ENCODE measurements around the gene DAPK1.
"Not testable (repeated sequence)": the region's sequence is repeated elsewhere in the genome, so short reads cannot be mapped to it uniquely, and the experiment has no call there.

DAPK1 gene

DNA sequence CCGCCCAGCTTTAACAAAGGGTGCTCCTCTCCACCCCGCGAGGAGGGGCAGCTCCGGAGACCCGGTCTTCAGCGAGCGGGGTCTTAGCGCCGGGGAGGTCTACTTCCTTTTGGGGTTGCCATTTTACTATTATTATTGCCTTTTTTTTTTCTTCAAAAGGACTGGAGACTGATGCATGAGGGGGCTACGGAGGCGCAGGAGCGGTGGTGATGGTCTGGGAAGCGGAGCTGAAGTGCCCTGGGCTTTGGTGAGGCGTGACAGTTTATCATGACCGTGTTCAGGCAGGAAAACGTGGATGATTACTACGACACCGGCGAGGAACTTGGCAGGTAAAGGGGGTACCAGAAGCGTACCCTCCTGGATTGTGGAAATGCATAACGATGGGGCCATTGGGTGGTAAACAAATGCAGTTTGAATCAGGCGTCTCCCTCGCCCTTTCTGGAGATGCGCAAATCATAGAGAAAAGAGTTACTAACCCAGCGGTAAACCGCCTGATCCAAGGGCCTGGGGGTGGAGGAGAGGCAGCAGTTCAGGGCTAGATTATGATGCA, 1.2 kb downstream of the DAPK1 start:
- no peak for DNase-seq

- no peak for DNase-seq
Measured at GRCh38 chr9:87499424-87500017, 1.9 kb downstream of the DAPK1 start.

DNA sequence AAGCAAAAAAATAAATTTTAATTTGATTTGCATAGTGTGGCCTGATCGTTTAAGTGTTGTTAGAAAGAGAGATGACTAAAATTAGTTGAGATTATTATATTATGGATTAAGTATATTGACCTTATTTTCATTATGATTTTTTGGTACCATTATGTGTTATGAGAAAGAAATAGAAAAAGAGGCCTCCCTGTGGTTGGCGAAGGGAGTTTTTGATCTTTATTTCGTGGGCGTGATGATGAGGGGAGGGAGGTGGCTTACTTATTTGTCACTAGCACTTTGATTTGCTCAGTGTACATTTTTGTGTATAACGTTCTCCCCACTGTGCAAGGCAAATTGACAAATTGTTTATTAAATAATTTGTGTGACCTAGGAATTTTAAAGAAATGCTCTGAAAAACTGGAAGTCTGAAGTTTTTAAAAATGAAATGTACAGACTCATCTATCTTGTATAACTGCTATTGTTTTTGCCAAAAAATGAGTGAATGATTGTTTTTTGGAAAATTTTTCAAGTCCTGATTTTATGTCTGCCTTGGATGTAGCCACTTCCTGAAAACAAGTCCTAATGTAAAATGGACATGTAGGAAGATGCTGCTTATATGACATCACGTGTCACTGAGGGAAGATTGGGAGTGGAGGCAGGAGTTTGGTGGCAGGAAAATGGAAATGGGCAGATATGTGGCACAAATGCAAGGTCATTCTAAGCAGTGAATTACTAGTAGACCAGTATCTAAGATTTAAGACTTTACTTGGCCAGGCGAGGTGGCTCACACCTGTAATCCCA, 3.0 kb downstream of the DAPK1 start:
- no peak for DNase-seq

- DNase-seq, result not testable (repeated sequence)
Measured at GRCh38 chr9:87501271-87501656, 3.6 kb downstream of the DAPK1 start.

DNA sequence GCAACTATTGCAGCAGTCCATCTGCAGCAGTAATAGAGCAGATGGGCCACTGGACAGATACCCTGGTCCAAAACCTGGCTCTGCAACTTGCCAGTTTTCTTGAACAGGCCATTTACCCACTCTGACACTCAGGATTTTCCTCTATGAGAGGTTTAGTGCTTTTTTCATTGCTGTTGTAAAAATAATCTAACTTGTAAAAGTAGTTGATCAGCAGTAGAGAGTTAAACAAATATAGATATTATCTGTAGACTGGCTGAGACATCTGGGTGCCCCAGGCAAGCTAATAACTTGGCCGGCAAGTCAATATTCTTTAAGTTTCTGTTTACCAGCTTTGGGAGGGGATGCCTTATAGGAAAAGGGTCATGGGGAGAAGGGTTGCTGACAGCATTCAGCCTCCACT, 4.1 kb downstream of the DAPK1 start:
- DNase-seq, result no peak

GRCh38 chr9:87502391-87503221, 4.9 kb downstream of the DAPK1 start:
- DNase-seq, result no peak

GRCh38 chr9:87503430-87503829, 5.8 kb downstream of the DAPK1 start:
- no peak for DNase-seq

DNA sequence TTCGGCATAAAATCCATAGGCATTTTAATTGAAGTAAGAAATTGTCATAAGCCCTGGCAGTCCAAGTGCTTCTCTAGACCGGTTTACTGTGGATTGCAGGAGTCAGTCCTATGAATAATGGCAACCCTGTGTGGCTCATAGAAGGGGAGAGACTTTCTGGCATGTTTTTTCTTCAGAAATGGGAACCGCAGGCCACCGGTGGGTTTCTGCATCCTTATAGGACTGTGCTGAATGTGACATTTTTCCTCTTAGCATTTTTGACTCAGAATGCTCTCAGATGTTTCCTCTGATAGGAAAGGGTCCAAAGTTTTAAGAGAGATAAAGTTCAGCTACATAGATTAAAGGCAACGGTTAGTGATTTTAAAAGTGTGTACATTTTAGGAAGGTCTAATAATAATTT, 6.3 kb downstream of the DAPK1 start:
- no peak for DNase-seq

GRCh38 chr9:87504938-87505337, 7.3 kb downstream of the DAPK1 start:
- DNase-seq, result no peak

DNA sequence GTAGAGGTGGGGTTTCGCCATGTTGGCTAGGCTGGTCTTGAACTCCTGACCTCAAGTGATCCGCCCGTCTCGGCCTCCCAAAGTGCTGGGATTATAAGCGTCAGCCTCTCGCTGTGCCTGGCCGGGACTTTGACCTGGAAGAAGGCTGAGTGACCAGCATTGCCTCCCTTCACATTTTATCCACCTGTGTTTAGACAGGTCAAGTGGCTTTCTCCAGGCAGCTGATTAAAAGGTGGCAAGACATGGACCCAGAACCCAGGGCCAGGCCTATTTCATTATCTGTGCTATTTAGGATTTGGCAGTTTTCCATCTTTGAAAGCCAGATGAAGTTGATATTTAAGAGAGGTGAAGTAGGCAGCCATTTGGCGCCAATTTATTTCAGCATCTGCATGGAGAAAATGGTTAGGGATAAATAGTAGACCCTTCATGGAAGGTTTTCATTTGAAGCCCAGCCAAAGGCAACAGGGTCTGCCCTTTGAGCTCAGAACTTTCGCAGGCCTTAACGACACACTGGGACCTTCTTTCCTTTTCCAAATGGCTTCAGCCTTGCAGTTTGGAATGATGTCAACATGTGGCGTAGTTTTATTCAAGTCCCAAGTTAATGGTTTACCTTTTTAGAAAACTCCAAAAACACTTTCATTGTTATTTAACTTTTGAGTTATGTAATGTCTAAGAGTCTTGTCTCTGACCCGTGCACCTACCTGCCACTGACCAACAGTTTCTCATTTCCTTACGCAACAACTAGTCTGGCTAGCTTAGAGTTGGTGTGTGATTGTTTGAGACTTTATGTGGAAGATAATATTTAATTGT, 8.4 kb downstream of the DAPK1 start:
- DNase-seq, result no peak

DNA sequence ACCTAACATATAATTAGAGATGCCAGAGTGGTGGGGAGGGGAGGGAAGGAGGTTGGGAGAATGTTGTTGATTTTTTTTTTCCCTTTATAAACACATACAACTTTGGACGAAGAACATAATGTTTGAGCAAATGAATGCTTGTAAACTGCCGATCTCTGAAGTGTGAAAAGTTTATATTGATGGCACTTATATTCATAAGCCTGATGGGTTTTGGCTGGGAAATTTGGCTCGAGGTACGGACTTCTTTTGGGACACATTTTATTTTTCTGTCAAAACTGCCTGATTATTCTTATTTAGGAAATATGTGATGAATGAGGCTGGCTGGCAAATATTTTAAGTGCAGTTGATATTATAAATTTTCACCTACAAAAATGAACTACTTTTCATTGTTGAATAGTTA, 9.9 kb downstream of the DAPK1 start:
- no peak for DNase-seq

GRCh38 chr9:87510252-87510683, 12.6 kb downstream of the DAPK1 start:
- DNase-seq, result no peak

GRCh38 chr9:87512311-87512710, 14.6 kb downstream of the DAPK1 start:
- DNase-seq, result no peak

DNA sequence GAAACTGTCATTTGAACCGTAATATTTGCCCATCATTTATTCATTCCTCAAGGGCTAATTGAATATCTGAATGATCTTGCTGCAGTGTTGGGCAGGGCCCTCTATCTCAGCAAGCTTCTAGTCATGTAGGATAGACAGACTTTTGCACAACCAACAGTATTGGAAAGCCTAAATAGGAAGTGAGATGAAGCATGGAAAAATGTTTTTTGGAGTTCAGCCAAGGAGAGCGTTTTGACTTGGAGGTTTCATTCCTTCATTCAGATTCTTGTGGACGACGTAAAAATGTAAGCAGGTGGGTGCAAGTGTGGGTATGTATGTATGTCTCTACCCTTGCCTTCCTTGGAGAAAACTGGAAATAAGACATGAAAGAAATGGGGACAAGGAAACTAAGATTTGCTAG, 15.5 kb downstream of the DAPK1 start:
- DNase-seq, result no peak

GRCh38 chr9:87513880-87514535, 16.3 kb downstream of the DAPK1 start:
- no peak for DNase-seq

- no peak for DNase-seq
Measured at GRCh38 chr9:87515006-87515405, 17.3 kb downstream of the DAPK1 start.

DNA sequence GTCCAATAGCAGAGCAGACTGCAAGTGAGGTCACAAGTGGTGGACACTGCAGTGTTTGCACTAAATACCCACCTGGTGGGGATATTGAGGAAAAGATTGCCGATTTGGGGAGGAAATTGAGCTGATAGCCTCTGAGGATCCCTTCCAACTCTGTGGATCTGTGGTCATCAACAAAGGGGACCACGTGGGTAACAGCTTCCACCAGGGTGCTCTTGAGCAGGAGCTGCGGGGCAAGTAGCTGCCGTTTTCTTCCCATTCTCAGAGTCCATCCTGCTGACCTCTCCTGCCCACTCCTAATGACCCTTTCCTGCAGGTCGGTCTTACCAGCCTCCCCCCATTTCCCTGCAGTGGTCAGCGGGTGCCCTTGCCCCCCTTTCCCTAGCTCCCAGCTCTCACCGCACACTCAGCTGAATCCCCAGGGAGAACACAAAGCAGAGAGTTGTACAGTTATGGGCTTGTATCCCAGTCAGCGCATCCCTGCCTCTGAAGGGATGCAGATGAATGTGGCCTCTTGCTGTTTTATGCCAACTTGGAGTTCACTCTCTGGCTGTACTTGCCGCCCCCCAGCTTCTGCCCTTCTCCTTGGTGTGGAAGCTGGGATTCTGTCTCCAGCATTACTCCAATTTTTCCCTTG, 18.0 kb downstream of the DAPK1 start:
- no peak for DNase-seq

- no peak for DNase-seq
Measured at GRCh38 chr9:87516222-87516925, 18.7 kb downstream of the DAPK1 start.

GRCh38 chr9:87516926-87517290, 19.2 kb downstream of the DAPK1 start:
- no peak for DNase-seq

- no peak for DNase-seq
Measured at GRCh38 chr9:87517732-87518131, 20.1 kb downstream of the DAPK1 start.

- no peak for DNase-seq
Measured at GRCh38 chr9:87518702-87519335, 21.2 kb downstream of the DAPK1 start.

All from NCI-H2227 treated with DMSO at 0.1 percent for 48 hours (cell line).